Central memory CD4-positive, alpha-beta T cell (primary cell): ENCODE data around the gene UBFD1.
"Not testable (repeated sequence)": the region's sequence is repeated elsewhere in the genome, so short reads cannot be mapped to it uniquely, and the experiment has no call there.

Experiments
- DNase-seq: peaks from one replicate; pipeline ENCODE4 v3.0.0; 2022

The UBFD1 gene

DNA sequence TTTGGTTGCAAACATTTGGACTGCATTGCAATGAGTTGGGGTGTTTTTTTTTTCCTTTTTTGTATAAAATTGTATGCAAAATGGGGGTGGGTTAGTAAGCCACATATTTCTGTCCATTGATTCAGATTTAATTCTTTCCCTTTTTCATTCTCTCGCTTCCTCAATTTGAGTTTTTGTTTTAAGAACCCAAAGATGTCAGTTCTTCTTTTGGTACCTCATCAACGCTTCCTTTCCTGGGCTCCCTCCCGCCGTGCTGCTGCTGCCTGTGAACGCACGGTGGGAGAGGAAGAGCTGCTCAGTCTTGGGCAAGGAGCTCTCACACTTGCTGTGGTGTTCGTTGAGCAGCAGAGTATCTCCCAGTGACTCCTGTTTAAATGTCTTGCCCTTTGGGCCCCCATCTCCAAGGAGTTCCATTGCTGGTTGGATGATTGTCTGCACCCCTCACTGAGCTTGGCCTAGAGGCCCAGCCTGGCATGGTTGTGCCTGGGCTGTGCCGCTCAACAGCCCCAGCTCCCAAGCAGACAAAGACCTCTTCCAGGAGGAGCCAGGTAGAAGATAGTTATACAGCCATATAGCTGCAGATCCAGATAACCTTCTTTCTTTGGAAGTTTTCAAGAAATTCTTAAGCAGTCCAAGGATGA, 13.6 kb downstream of the UBFD1 start:
- no peak for DNase-seq

DNA sequence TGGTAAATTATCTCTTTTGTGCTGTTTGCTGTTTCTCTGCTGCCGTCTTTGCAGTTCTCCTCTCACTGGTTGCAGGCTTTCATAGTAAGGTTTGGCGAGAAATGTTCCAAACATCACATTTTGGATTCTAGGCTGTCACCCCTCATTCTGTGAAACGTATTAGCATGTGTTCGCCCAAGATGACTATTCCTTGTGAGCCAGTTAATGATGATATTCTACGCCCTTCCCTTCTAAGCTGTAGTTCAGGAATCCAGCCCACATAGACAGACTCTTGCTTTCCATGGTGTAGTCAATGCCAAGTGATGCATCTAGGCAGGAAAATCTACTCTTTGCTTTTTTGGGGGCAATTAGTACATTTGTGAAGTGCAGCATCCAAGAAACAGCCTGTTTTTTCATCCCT, 14.4 kb downstream of the UBFD1 start:
- DNase-seq, result no peak

GRCh38 chr16:23572394-23572793, 14.9 kb downstream of the UBFD1 start:
- DNase-seq, result no peak

DNA sequence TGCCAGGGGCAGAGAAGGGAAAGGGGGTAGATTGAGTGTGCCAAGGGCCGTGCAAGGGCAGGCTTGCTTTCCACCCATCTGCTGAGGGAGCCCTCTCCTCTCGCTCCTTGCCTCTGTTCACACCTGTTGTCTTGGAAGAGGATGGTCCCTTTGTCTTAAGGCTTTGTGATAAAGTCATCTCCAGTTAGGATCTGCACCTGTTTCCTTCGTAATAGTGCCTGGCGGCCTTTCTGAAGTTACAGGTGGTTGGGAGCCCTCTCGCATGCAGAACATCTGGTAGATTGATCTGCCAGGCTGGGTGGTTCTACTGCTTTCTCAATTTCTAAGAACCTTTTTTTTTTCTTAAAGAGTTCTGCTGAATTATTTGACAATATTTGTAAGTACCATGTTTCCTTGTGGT, 16.3 kb downstream of the UBFD1 start:
- no peak for DNase-seq

- DNase-seq, result no peak
Observed at GRCh38 chr16:23575834-23576233, 18.3 kb downstream of the UBFD1 start.

- no peak for DNase-seq
Observed at GRCh38 chr16:23577493-23577892, 20.0 kb downstream of the UBFD1 start.

- no peak for DNase-seq
Observed at GRCh38 chr16:23578101-23578830, 20.7 kb downstream of the UBFD1 start.

DNA sequence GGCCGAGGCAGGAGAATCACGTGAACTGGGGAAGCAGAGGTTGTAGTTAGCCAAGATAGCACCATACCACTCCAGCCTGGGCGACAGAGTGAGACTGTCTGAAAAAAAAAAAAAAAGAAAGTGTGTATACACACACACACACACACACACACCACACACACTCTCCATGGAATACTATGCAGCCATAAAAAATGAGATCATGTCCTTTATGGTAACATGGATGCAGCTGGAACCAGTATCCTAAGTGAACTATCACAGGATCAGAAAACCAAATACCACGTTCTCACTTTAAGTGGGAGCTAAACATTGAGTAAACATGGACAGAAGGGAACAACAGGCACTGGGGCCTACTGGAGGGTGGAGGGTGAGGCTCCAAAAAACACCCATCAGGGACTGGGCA, 21.8 kb downstream of the UBFD1 start:
- DNase-seq, result no peak

GRCh38 chr16:23580391-23580790, 22.9 kb downstream of the UBFD1 start:
- no peak for DNase-seq

- no peak for DNase-seq
Observed at GRCh38 chr16:23581764-23582163, 24.2 kb downstream of the UBFD1 start.

DNA sequence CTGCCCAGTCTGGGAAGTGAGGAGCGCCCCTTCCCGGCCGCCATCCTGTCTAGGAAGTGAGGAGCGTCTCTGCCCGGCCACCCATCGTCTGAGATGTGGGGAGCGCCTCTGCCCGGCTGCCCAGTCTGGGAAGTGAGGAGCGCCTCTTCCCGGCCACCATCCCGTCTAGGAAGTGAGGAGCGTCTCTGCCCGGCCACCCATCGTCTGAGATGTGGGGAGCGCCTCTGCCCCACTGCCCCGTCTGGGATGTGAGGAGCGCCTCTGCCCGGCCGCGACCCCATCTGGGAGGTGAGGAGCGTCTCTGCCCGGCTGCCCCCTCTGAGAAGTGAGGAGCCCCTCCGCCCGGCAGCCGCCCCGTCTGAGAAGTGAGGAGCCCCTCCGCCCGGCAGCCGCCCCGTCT, 25.7 kb downstream of the UBFD1 start:
- DNase-seq, result not testable (repeated sequence)

- no peak for DNase-seq
Observed at GRCh38 chr16:23584186-23585076, 26.9 kb downstream of the UBFD1 start.

GRCh38 chr16:23587726-23588125, 30.2 kb downstream of the UBFD1 start:
- no peak for DNase-seq

DNA sequence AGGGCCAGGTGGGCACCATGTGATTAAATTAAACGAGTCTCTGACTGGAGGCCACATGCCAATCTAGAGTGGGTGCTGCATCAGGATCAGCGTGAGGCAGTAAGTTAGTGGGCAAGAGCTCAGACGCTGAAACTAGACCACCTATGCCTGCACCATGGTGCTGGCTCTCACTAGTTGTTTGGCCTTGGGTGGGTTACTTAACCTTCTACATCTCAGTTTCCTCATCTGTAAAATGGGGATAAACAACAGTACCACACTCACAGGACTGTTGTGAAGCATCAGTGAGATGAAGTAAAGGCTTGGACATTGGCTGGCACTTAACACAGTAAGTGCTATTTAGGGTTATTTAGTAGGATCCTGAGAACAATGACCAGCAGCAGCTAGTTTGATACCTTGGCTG, 32.7 kb downstream of the UBFD1 start:
- no peak for DNase-seq

DNA sequence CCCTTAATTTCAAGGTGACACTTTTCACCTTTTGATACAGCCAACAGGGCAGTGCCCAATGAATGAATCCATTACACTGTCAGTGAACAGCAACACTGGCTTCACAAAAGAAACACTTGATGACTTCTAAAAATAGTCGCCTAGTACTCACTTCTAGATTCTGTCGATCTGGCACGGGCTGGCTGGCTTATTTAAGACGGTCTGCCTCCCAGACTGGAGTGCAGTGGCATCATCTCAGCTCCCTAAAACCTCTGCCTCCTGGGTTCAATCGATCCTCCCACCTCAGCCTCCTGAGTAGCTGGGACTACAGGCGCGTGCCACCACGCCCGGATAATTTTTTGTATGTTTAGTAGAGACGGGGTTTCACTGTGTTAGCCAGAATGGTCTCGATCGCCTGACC, 36.7 kb downstream of the UBFD1 start:
- no peak for DNase-seq

GRCh38 chr16:23595246-23595950, 37.9 kb downstream of the UBFD1 start:
- DNase-seq, result no peak

DNA sequence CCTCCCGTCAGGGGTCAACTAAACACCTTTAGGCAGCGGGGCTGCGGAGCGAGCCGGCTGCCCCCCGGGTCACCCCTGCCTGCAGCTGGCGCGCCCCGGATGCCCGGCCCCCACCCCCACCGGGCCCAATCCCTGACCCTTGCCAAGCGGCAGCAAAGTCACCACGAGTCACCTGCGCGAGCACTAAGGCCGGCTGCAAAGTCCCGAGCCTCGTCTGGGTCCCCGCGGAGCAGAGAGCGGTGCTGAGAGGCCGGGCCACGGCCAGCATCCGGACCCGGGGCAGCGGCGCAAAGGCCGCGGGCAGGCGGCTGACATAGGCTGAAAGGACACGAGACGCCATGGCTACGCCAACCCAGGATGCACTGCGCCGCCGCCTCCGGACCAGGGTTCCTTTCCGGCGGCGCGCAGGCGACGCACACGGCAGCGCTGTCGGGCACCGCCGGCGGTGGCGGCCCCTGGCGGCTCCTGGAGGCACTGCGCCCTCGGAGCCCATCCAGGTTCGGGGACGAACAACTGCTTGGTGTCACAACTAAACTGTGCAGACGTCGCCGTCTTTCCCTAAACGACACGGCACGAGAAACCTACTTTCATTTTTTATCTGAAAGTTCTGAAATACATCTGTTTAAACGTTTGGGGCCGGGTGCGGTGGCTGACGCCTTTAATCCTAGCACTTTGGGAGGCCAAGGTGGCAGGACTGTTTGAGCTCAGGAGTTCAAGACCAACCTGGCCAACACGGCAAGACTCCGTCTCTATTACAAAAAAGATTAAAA, 38.6 kb downstream of the UBFD1 start, which contains the start of gene NDUFAB1:
Gene NDUFAB1, minus strand, starts transcription at position 366 of the 770 bp plus-strand sequence. Its CDS starts 26 bp downstream, at position 340.
- DNase-seq, result peak; percentile 86

- no peak for DNase-seq
Observed at GRCh38 chr16:23597003-23597756, 39.7 kb downstream of the UBFD1 start.

- DNase-seq, result no peak
Observed at GRCh38 chr16:23607726-23608125, 50.2 kb downstream of the UBFD1 start.

- DNase-seq, result no peak
Observed at GRCh38 chr16:23608194-23608593, 50.7 kb downstream of the UBFD1 start.

DNA sequence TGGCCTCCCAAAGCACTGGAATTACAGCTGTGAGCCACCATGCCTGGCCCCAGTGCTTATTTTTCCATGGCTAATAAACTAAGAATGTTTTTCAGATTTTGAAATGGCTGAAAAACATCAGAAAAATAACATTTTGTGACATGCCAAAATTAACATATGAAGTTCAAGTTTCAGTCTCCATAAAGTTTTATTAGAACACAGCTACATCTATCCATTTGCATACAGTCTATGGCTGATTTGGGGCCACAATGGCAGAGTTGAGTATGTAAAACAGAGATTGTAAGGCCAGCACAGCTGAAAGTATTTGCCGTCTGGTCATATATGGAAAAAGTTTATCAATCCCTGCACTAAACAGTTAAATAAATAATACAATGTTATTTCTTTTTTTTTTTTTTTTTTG, 52.4 kb downstream of the UBFD1 start:
- DNase-seq, result no peak
